ENCODE results near the gene PKN2.

Gene PKN2

GRCh38 chr1:88673446-88673845 is 10.6 kb upstream of the PKN2 start:
- Histone ChIP-seq H3K9me3 (ENCODE audit: control insufficient read depth, insufficient read depth, low read length) (no peaks in the 10 kb centered on the region), H3F3A (ENCODE audit: control insufficient read depth, insufficient read depth) (peaks cover 3% of the 10 kb centered on the region), H3K36me3 (ENCODE audit: control insufficient read depth, low read length) (no peaks in the 10 kb centered on the region), H3K79me2 (ENCODE audit: control insufficient read depth, low read length) (no peaks in the 10 kb centered on the region), H3K27me3 (ENCODE audit: control insufficient read depth, low read length) (no peaks in the 10 kb centered on the region), H3K9me2 (replicated peaks; ENCODE audit: control insufficient read depth, low read length) (no peaks in the 10 kb centered on the region), H3K4me3 (ENCODE audit: low read length) (peak overlapping the region; percentile 66), H3K4me1 (ENCODE audit: control insufficient read depth, low read length) (peaks cover 41% of the 10 kb centered on the region), H4K20me1 (ENCODE audit: control insufficient read depth, insufficient read depth, low read depth, low read length) (no peaks in the 10 kb centered on the region), H3K27ac (ENCODE audit: low read depth, low read length) (peak overlapping the region; percentile 87), H3K4me2 (ENCODE audit: low read length) (peak overlapping the region; percentile 94)
- no peak for TF ChIP-seq CTCF (IDR thresholded peaks at IDR 0.05; ENCODE audit: low read depth, low read length, poor library complexity, severe bottlenecking)
- no peak for TF ChIP-seq EZH2phosphoT487 (IDR thresholded peaks at IDR 0.05; ENCODE audit: borderline replicate concordance, low read length)

DNA sequence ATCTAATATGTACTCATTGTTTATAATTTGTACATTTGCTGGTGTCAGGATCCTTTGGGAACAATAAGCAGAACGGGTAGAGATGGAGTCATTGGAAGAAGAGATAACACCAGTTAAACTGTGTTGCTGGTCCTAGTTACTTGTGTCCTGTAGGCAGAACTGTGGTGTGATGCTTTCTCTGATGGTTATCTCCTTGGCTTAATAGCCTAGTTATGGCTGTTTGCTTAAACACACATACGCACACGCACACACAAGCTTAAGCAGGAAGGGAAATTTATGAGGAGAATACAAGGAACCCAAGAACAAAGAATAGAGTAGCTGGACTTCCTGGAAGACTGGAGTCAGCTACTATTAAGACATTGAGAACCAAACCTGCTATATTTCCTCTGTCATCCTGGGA is 5.7 kb upstream of the PKN2 start:
- Histone ChIP-seq H3K27ac (ENCODE audit: low read depth, low read length) (no peak overlapping the region), H3K27me3 (ENCODE audit: control insufficient read depth, low read length) (no peaks in the 10 kb centered on the region)

DNA sequence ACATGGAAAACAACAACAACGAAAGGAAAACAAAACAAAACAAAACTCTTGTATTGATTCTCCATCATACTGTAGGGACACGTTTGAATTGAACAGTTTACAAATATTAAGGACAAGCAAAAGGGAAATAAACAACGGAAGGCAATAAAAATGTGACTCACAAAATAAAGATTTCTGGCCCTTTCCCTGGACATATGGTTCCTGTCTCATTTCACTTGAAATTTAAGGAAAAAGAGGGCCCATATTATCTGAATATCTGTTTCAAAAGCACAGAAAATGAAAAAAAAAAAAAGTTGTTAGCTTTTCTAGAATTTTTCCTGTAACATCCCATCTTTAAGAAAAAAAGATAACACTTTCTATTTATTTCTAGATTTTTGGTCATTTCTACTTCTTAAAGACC is 3.6 kb upstream of the PKN2 start:
- no peaks in the 10 kb centered on the region for H3K9me2 ChIP-seq (replicated peaks; ENCODE audit: control insufficient read depth, low read length)
- H3F3A ChIP-seq (ENCODE audit: control insufficient read depth, insufficient read depth) = peaks cover 9% of the 10 kb centered on the region
- H3K27ac ChIP-seq (ENCODE audit: low read depth, low read length) = no peak overlapping the region
- no peak overlapping the region for H3K4me3 ChIP-seq (ENCODE audit: low read length)
- peaks cover 4% of the 10 kb centered on the region; the same call in 1 of the 2 replicates for H3K36me3 ChIP-seq (ENCODE audit: control insufficient read depth, low read length)
- H3K27me3 ChIP-seq (ENCODE audit: control insufficient read depth, low read length) = no peaks in the 10 kb centered on the region
- TF ChIP-seq EZH2phosphoT487 (IDR thresholded peaks at IDR 0.05; ENCODE audit: borderline replicate concordance, low read length) = no peak
- H3K4me1 ChIP-seq (ENCODE audit: control insufficient read depth, low read length) = peaks cover 11% of the 10 kb centered on the region
- H3K9me3 ChIP-seq (ENCODE audit: control insufficient read depth, insufficient read depth, low read length) = no peaks in the 10 kb centered on the region
- peaks cover 26% of the 10 kb centered on the region for H3K79me2 ChIP-seq (ENCODE audit: control insufficient read depth, low read length)
- H3K4me2 ChIP-seq (ENCODE audit: low read length) = no peak overlapping the region
- no peaks in the 10 kb centered on the region for H4K20me1 ChIP-seq (ENCODE audit: control insufficient read depth, insufficient read depth, low read depth, low read length)

More for the DNA sequence above, 5.7 kb upstream of the PKN2 start:
- Histone ChIP-seq H3K4me1 (ENCODE audit: control insufficient read depth, low read length) (peaks cover 30% of the 10 kb centered on the region), H3K9me2 (replicated peaks; ENCODE audit: control insufficient read depth, low read length) (no peaks in the 10 kb centered on the region), H3F3A (ENCODE audit: control insufficient read depth, insufficient read depth) (peaks cover 2% of the 10 kb centered on the region; the same call in 1 of the 2 replicates), H3K36me3 (ENCODE audit: control insufficient read depth, low read length) (no peaks in the 10 kb centered on the region), H4K20me1 (ENCODE audit: control insufficient read depth, insufficient read depth, low read depth, low read length) (no peaks in the 10 kb centered on the region), H3K79me2 (ENCODE audit: control insufficient read depth, low read length) (peaks cover 17% of the 10 kb centered on the region), H3K4me3 (ENCODE audit: low read length) (no peak overlapping the region), H3K9me3 (ENCODE audit: control insufficient read depth, insufficient read depth, low read length) (no peaks in the 10 kb centered on the region), H3K4me2 (ENCODE audit: low read length) (no peak overlapping the region)
- TF ChIP-seq CTCF (IDR thresholded peaks at IDR 0.05; ENCODE audit: low read depth, low read length, poor library complexity, severe bottlenecking) = no peak
- TF ChIP-seq EZH2phosphoT487 (IDR thresholded peaks at IDR 0.05; ENCODE audit: borderline replicate concordance, low read length) = no peak

DNA sequence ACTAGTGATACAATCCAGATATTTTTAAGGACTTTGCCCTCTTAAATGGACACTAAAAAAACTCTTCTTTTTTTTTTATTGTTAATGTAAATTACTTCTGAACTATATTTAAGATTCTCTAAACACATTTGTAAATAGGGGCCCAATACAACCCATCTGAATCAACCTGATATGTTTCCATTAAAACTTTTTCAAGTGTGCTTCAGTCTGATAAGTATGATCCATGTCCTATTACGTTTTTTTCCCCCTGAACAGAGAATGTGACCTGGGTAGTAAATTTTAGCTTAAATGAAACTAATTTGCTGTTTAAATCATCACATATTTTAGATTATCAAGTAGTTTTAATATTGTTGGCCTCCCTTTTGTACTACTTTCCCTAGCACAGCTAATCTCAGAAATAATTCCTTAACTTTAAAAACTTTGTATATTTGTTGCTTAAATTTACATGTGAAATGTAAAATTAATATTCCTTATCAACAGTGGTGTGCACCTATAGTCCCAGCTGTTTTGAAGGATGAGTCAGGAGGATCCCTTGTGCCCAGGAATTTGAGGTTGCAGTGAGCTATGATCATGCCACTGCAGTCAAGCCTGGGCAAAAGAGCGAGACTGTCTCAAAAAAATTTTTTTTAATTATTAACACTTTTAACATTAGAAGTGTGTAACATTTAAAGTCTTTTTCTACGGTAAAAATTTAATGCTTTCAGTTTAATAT is 3.0 kb upstream of the PKN2 start:
- TF ChIP-seq CTCF (IDR thresholded peaks at IDR 0.05; ENCODE audit: low read depth, low read length, poor library complexity, severe bottlenecking) = no peak
- TF ChIP-seq EZH2phosphoT487 (IDR thresholded peaks at IDR 0.05; ENCODE audit: borderline replicate concordance, low read length) = no peak
- no peaks in the 10 kb centered on the region for H3K27me3 ChIP-seq (ENCODE audit: control insufficient read depth, low read length)
- H3K4me1 ChIP-seq (ENCODE audit: control insufficient read depth, low read length) = peaks cover 9% of the 10 kb centered on the region
- peaks cover 4% of the 10 kb centered on the region; the same call in 1 of the 2 replicates for H3K36me3 ChIP-seq (ENCODE audit: control insufficient read depth, low read length)
- no peak overlapping the region for H3K4me3 ChIP-seq (ENCODE audit: low read length)
- H3K9me2 ChIP-seq (replicated peaks; ENCODE audit: control insufficient read depth, low read length) = no peaks in the 10 kb centered on the region
- peaks cover 9% of the 10 kb centered on the region for H3F3A ChIP-seq (ENCODE audit: control insufficient read depth, insufficient read depth)
- H3K4me2 ChIP-seq (ENCODE audit: low read length) = no peak overlapping the region
- H3K79me2 ChIP-seq (ENCODE audit: control insufficient read depth, low read length) = peaks cover 31% of the 10 kb centered on the region
- H4K20me1 ChIP-seq (ENCODE audit: control insufficient read depth, insufficient read depth, low read depth, low read length) = no peaks in the 10 kb centered on the region
- H3K27ac ChIP-seq (ENCODE audit: low read depth, low read length) = no peak overlapping the region
- no peaks in the 10 kb centered on the region for H3K9me3 ChIP-seq (ENCODE audit: control insufficient read depth, insufficient read depth, low read length)
